22Rv1 (cell line): ENCODE data around the gene SARS2.

Experiments
- CTCF ChIP-seq: fragments of 450-650 bp; IDR thresholded peaks from 2 replicates; pipeline ENCODE4 v1.5.1; 2017; ENCODE audit warnings: mild to moderate bottlenecking
- ZFX ChIP-seq: fragments of 450-650 bp; IDR thresholded peaks from 2 replicates; pipeline ENCODE4 v1.6.1; 2017; ENCODE audit warnings: antibody characterized with exemption, borderline replicate concordance

- TF ChIP-seq CTCF (no peak), ZFX (no peak)
Observed at GRCh38 chr19:38890686-38891085, 39.9 kb downstream of the SARS2 start.
